HG03354 (cell line): Measurements from ENCODE around the gene SLC5A11.
"Not testable (repeated sequence)": the region's sequence is repeated elsewhere in the genome, so short reads cannot be mapped to it uniquely, and the experiment has no call there.

ENCODE experiments used
- ATAC-seq: cut with Tn5 transposase; IDR thresholded peaks from one replicate; pipeline ENCODE4 v1.9.1; 2021; ENCODE audit warnings: mild to moderate bottlenecking; ENCODE audit not compliant: unreplicated experiment, poor library complexity, severe bottlenecking

The SLC5A11 gene

DNA sequence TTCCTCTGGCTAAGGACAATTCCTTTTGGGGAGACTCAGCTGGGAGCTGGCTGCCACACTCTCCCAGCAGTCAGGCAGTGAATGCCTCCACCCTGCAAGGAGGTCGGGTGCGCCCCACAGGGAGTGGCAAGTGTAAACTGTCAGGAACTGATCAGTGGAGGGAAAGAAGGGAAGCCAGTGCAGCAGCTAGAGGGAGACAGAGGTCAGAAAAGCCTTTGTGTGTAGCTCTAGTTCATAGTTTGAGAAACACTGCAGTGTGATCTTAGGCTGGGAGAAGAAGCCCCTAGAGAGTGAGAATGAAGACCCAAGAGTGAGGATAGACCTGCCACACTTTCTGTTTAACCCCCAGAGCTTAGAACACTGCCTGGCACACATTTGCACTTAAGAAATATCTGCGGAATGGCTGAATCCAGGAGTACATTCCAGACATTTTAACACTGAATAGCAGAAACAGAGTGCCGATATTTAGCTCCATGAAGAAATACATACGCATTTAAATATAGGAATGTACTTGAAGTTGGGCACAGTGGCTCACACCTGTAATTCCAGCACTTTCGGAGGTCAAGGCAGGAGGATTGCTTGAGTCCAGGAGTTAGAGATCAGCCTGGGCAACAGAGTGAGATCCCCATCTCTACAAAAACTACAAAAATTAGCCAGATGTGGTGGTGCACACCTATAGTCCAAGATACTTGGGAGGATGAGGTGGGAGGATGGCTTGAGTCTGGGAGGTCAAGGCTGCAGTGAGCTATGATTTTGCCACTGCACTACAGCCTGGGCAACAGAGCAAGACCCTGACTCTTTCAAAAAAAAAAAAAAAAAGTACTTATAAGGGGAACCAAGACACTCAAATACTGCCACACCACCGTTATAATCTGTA lies 11.1 kb upstream of the SLC5A11 start:
- ATAC-seq, result no peak

DNA sequence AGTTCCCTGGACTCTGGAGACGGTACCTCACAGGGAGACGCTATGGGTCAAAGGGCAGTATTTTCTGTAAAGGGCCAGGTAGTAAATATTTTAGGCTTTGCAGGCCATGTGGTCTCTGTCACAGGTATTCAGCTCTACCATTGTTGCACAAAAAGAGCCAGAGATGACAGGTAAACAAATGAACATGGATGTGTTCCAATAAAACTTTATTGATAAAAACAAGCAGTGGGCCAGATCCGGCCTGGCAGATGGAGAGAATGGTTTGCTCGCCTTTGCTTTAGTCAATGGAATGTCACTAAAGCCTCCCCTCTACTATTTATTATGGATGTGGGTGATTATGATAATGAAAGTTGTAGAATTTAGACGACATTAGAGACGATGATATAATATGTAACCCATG lies 8.9 kb upstream of the SLC5A11 start:
- no peak for ATAC-seq

DNA sequence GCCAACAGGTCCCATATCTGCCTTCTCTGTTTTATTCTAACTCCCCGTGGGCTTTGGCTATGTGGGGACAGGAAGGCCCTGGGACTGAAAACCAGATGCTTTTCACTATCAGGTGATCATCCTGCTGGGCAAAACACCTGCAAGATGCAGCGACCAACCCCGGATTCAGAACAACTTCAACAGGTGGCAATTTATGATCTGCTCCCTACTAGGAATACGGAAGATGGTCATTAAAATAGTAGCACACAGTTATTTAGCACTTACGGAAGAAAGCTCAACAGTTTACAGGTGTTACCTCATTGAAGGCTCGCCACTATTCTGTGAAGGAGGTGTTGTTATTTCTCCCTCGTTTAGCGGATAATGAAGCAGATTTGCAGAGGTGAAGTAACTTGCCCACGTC lies 7.8 kb upstream of the SLC5A11 start:
- no peak for ATAC-seq

DNA sequence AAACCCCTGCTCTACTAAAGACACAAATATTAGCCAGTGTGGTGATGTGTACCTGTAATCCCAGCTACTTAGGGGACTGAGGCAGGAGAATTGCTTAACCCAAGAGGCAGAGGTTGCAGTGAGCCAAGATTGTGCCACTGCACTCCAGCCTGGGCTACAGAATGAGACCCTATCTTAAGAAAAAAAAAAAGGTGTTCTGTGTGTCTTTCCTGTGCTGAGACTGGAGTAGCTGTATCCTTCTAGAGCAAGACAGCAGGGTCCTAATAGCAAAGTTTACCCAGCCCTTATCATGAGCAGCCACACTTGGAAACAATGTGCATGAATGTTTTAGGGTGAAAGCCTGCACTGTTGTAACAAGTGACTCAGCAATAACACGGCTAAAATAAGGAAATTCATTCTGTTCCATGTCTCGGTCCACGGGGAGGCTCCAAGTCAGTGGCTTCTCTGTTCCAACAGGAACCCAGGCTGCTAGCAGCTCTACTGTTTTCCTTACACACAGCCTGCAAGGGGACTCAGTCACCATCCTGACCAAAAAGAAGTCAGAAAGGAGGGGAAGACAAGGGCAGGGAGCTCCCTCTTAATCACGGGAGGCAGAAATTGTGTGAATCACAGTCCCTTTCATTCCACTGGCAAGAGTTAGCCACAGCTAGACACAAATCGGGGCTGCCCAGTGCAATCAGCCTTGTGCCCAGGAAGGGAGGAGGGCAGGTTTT lies 7.1 kb upstream of the SLC5A11 start:
- no peak for ATAC-seq

DNA sequence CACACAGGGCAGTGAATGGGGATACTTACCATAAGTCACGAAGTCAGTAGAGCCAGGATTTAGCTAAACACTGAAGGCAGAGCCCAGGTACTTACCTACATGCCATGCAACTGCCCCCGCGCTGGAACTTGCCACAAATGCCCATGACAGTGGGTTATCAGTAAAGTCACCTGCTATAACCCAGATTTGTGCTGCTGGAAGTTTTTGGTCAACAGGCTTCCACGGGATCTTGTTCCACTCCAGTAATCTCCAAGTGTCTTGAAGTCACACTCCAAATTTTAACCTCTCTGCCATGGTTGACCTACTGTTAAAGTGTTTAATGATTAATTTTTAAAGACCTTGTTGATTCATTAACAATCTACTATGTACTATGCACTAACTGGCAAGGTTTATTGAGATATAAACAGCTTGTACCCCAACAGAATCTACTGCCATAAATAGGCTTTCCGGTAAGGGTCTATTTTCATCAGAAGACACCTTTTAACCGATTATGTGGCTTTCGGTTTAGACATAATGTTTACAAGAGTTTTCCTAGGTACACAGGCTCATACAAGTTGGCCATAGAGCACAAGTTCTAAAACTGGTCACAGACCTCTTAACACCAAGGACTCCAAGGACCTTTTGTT lies 6.3 kb upstream of the SLC5A11 start:
- no peak for ATAC-seq

DNA sequence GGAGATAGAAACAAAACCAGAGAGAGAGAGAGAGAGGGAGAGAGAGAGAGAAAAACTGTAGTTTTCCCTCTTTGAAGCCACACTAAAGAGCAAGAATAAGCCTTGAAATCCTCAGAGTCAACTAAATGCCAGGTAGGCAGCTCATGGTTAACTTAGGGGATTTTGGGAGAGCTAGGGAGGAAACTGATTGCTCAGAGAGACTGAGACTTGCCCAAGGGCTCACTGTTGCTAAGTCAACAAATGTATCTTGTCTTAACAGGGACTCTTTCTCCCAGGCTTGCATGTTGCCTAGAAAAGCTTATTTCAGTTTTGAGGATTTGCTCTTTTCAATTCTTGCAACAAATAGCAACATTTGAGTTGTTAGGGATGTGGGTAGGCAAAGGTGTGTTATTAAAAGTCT lies 4.5 kb upstream of the SLC5A11 start:
- ATAC-seq, result no peak

DNA sequence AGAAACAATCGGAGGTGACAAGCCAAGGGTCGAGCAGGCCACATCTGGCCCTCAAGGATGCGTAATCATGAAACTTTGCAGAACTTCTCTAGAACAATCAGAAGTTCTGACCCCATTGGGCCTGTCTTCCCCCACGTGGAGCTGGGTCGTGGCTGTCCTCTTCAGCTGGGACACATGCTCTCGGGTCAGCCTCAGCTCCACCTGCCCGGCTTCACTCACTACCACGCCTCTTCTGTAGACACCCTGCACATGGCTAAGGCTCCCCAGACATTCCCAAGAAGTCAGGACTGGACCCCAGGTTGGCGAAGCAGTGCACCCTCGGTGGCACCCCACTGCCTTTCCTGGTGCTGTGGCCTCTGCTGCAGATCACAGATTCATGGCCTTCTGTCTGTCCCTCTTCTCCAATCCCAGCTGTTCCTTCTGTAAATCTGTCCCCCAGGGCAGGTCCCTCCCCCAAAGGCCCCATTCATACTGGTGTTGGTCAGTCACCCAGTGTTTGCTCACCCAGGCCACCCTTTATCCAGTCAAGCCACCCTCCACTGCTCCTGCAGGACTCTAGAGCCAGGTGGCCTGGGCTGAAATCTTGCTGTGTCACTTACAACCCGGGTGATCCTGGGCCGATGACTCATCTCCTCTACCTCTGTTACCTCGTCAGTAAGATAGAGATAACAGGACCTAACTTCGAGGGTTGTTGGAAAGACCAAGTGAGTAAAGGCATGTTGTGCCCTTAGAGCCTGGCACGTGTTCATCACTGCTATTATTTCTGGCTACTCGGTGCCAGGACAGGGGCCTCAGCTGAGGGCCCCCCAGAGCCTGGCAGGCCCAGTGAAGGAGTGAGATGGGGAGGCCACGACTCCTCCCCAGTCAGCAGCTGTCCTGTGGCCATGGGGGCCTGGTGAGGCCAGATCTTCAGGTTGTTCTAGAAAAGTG lies 1.4 kb upstream of the SLC5A11 start:
- ATAC-seq, result no peak

DNA sequence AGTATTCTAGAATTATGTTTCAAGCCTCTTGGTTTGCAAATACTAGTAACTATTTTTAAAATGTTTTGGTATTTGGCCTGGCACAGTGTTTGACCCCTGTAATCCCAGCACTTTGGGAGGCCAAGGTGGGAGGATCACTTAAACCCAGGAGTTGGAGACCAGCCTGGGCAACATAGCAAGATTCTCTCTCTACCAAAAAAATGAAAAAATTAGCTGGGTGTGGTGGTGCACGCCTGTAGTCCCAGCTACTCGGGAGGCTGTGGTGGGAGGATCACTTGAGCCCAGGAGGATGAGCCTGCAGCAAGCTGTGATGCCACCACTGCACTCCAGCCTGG lies 765 bp upstream of the SLC5A11 start:
- ATAC-seq, result not testable (repeated sequence)

DNA sequence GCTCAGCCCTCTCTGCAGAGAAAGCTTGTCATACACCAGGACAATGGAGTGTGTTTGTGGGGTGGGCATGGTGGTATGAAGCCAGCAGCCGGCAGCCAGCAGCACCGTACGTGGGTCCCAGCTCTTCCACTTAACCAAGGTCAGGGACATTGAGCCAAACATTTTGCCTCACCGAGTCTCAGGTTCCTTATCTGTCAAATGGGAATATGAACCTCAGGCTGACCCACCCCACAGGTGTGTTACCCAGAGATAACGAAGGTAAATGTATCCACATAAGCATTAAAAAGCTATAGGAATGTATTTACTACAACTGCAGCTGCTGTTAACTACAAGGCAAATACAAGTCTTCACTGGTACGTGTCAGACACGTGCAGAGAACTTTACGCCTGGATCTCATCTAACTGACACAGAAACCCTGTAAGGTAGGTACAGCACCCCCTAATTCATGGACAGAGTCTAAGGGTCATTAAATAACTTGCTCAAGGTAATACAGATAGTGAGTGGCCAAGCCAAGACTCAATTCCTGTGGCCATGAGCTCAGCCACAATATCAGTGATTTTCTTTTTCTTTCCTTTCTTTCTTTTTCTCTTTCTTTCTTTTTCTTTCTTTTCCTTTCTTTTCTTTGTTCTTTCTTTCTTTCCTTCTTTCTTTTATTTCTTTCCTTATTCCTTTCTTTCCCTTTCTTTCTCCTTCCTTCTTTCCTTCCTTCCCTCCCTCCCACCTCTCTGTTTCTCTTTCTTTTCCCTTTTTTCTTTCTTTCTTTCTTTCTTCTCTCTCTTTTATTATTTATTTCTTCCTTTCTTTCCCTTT lies 990 bp downstream of the SLC5A11 start:
- ATAC-seq, result no peak

DNA sequence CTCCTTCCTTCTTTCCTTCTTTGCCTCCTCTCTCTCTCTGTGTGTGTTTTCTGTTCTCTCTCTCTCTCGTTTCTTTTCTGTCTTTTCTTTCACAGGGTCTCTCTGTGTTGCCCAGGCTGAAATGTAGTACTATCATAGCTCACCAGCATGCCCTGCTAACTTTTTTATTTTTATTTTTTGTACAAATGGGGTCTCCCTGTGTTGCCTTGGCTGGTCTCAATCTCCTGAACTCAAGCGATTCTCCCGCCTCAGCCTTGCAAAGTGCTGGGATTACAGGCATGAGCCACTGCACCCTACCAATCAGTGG lies 1.5 kb downstream of the SLC5A11 start:
- no peak for ATAC-seq

DNA sequence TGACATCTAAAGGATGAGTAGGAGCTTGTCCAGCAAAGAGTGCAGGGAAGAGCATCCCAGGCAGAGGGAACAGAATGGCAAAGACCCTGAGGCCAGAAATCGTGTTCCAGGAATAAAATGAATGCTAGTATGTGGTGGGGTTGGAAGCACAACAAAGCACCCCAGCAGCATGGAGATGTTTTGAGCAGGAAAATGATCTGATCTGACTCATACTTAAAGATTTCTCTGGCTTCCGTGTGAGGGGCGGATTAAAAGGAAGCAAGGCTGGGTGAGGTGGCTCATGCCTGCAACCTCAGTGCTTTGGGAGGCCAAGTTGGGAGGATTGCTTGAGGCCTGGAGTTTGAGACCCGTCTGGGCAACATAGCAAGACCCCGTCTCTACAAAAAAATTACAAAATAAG lies 2.3 kb downstream of the SLC5A11 start:
- ATAC-seq, result no peak

DNA sequence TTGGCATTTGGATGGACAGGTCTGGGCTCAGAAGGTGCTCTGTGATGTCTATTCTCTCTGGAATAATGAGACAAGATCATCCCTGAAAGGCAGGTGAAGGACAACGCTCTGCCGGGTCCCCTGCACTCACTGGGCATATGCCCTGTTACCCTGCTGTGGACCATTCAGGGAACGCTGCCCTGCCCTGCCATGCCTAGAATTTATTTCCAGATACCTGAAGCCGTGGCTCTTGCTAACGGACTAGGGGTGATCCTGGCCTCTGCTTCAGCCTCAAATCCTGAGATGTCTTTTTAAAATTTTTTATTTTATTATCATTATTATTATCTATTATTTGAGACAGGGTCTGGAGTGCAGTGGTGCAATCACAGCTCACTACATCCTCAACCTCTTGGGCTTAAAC lies 3.9 kb downstream of the SLC5A11 start:
- ATAC-seq, result no peak

DNA sequence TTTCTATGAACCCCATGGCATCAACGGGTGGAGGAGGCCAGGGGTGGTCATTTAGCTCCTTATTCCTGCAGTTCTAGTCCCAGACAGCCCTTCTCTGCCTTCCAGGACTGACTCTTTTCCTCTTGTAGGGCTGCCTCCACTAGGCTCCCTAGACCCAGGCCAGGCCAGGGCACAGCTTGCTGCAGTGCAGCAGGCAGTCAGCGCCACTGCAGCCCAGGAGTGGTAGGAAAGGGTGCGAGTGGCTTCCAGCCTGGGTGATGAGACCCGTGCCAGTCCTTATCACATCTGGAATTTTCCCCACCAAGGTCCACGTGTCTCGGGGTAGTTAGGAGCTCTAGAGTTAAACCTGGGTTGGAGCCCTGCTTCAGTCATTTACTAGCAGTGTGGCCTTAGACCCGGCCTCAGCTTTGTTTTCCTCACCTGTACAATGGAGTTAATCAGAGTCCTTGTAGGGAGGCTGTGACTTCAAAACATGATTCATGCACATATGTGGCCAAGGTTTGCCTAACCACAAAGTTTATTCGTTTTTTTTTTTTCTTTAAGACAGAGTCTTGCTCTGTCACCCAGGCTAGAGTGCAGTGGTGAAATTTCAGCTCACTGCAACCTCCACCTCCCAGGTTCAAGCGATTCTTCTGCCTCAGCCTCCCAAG lies 4.7 kb downstream of the SLC5A11 start:
- ATAC-seq, result no peak

DNA sequence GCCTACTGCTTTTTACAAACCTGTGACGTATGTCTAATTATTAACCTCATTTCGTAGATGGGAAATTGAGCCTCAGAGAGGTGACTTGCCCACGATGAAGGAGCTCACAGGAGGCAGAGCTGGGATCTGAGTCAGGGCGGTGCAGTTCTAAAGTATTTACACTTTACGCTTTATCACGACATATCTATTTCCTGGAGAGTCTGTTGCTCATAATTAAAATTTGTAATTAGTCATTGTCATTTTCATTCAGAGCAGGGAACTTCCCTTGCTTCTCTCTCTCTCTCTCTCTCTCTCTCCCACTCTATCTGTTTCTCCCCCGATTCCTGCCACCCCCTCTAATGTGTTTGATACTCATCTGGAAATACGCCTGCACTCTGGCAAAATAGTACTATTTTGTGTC lies 5.9 kb downstream of the SLC5A11 start:
- ATAC-seq, result no peak

DNA sequence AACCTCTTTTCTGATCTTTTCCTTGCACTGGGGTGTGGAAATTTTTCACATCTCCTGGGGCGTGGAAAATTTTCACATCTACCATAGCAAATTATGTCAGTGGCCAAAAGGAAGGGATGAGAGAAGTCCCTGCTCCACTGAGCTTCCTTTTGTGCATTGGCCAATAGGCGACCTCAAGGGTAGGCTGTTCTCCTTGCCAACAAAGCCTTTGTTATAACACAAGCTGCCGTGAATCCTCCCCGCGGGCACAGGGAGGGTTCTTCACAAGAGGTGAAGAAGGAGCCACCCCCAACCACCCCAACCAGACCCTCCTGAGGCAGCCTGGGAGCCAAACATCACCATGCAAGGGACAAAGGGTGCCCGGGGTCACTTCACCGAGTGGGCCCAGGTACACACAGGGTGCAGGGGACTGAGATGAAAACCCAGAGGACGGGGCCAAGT lies 6.5 kb downstream of the SLC5A11 start:
- no peak for ATAC-seq

DNA sequence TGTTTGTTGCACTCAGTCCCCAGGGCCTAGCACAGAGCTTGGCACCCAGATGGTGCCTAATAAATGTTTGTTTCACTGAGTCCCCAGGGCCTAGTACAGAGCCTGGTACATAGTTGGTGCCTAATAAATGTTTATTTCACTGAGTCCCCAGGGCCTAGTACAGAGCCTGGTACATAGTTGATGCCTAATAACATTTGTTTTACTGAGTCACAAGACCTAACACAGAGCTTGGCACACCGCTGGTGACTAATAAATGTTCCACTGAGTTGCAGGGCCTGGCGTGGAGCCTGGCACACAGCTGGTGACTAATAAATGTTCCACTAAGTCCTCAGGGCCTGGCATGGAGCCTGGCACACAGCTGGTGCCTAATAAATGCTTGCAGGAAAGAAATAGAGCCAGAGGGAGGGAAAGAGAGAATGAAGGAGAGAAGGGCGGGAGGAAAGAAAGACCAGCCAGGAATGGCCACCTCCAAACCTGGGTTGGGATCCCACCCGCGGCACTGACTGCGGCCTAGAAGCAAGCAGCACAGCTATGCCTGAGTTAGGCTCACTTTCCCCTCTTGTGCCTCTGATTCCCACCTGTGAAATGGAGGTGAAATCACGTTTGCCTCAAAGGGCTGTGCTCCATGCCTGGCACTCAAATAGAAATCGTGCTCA lies 7.5 kb downstream of the SLC5A11 start:
- no peak for ATAC-seq

DNA sequence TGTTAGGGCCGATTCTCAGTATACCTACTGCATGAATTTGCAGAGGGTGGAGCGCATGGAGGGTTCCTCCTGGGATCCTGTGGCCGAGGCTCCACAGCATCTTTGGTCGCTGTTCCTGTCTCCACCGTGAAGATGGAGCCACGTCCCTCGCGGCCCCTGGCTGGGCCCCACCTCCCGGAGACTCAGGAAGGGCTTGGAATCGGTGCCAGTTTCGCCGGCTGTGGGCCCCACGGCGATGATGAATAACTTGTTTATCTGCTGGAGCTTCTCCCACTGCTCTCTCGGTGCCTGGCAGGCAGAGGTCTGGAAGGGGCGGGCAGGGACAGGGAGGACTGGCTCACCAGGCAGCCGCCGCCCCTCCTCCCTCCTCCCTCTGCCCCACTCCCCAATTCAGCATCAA lies 8.1 kb downstream of the SLC5A11 start:
- ATAC-seq, result no peak

DNA sequence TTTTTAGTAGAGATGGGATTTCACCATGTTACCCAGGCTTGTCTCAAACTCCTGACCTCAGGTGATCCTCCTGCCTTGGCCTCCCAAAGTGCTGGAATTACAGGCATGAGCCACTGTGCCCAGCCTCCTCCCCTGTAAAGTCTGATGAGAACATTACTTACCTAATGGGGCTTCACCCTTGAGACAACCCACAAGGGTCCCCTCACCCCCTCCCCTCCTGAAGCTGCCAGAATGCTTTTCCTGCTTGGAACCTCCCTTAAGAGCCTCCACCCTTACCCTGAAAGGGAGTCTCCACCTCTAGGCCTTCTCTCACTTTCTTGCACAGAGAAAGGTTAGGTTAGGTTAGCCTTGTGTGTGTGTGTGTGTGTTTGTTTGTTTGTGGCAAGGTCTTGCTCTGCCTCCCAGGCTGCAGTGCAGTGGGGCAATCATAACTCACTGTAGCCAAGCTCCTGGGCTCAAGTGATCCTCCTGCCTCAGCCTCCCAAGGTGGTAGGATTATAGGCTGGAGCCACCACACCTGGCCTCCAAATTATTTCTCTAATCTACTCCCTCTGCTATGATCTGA lies 8.9 kb downstream of the SLC5A11 start:
- ATAC-seq, result no peak
